HUDEP-2 (cell line): ENCODE results near the gene SNX6.
"Not testable (repeated sequence)": the region's sequence is repeated elsewhere in the genome, so short reads cannot be mapped to it uniquely, and the experiment has no call there.

ENCODE experiments used
- DNase-seq, 76 experiments: peaks; one replicate each; lab custom pipeline; 2025; ENCODE audit not compliant: unreplicated experiment in 76 of 76; lab: John Stamatoyannopoulos, UW

SNX6 gene

DNA sequence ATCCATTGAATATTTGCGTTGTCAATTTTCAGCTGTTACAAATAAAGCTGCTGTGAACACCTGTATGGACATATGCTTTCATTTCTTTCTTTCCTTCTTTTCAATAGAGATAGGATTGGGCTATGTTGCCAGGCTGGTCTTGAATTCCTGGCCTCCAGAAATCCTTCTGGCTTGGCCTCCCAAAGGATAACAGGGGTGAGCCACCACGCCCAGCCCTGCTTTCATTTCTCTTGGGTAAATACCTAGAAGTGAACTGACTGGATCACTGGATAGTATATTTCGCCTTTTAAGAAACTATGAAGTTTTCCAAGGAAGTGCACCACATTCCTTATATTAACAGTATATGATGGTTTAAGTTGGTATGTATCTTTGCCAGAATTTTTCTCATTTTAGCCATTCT, 58.2 kb downstream of the SNX6 start:
- no peak for DNase-seq

DNA sequence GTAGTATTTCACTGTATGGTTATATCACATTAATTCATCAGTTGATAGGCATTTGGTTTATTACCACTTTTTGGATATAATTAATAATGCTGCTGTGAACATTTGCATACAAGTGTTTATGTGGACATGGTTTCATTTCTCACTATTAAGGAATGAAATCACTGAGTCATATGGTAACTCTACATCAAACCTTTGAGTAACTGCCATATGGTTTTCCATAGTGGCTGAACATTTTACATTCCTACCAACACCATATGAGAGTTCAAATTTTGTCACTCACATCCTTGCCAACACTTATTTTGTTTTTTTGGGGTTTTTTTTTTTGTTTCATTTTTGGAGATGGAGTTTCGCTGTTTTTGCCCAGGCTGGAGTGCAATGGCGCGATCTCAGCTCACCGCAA, 60.2 kb downstream of the SNX6 start:
- DNase-seq, result no peak

DNA sequence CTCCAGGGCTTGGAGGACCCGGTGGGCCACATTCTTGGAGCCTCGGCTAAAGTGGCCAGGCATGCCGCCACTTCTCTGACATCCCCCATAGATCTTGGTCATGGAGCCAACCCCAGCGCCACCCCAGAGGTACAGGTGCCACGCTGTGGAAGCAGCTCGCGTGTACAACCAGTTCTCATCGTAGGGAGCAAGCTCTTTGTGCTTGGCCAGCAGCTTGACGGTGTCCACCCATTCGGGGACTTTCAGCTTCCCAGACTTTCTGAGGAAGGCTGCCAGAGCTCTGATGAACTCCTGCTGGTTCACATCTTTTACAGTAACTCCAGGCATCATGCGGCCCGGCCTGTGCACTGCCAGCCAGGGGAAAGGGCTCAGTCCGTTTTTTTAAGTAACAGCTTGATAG, 61.1 kb downstream of the SNX6 start:
- DNase-seq, result no peak

DNA sequence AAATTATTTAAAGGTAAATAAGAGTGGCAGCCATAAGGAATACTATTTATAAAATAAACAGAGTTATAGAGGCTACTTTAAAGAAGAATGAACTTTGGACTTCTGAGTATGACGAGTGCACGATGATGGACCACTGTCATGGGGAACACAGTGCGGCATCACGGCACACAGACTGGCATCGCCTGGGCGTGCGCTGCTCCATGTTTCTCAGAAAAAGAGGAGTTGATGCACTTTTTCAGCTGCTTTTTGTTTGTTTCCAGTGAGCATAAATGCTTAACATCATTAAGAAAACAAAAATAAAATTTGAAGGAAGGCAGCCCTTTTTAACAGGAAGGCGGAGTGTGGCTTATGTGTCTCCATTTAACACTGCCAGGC, 67.2 kb downstream of the SNX6 start:
- DNase-seq, result no peak

DNA sequence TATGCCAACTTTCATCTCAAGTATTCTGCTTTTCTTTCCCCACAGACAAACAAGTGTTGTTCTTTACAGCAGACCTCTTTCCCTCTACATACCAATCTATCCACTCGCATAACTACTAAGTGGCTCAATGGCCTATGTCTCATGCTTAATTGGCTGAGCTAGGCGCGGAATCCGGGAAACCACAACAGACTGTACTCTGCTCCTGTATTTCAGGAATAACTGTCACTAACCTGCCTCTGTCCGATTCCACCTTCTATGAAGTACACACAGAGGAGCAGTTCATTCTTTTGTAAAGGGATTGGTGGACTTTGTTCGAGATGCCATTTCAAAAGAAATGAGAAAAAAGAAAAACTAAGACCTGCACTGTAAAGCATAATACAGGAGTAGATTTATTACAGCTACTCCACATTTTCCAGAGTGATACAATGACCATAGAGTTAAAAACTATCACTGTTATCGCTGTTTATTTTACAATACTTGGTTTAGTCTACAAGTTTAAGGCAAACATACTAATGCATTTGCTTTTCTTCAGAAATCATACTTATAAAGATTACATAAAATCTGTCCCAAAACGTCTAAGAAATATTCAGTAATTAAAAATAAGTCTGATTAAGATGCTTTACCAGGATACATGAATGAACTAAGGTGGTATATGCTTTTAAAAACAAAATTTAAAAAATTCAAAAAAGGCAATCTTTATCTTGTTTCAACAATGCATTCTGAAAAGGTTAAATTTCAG, 67.7 kb downstream of the SNX6 start:
- DNase-seq, result not testable (repeated sequence)

GRCh38 chr14:34556498-34556829, 73.5 kb downstream of the SNX6 start:
- not testable (repeated sequence) for DNase-seq

- not testable (repeated sequence) for DNase-seq
Observed at GRCh38 chr14:34555583-34556497, 74.1 kb downstream of the SNX6 start.

DNA sequence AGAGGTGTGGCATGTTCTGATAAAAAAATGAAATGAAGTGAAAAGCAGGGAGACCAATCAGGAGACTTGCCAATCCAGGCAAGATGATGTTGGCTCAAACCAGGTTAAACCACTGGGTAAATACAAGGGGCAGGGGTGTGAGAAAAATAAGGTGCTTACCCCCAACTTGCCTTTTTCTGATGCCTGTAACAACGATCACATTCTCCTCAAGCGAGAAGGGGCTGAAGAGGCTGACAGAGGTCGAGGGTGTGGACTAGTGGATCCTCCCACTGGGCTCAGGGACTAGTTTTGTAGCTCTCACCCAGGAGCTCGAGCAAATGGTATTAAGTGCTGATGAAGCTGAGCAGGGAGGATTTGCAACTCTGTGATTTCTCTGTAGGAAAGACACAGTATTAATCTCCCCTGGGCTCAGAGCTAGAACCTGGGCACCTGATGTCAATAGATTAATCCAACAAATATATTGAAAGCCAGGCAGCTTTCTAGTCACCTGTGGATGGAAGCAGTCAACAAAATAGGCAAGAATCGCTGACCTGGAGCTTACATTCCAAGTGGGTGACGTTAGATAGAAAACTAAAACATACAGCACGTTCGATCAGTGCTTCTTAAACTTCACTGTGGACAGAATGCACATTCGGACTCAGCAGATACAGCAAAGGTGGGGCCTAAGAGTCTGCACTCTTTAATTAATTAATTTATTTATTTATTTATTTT, 75.3 kb downstream of the SNX6 start:
- no peak for DNase-seq

DNA sequence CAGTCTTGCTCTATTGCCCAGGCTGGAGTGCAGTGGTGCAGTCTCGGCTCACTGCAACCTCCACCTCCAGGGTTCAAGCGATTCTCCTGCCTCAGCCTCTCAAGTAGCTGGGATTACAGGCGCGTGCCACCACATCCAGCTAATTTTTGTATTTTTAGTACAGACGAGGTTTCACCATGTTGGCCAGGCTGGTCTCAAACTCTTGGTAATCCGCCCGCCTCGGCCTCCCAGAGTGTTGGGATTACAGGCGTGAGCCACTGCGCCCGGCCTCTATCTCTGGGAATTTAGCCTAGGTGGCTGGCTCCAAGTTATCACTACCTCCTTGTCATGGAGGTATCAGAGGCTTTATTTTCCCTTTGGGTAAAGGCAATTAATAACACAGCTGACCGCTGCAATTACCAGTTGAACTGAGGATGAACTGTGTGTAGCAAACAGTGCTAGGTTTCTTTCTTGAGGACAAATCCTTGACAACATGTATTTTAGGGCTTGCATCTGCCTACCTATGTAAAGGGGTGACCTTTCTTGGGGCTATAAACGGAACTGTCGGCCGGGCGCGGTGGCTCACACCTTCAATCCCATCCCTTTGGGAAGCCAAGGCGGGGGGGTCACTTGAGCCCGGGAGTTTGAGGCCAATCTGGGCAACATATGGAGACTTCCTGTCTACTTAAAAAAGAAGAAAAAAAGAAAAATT, 80.5 kb downstream of the SNX6 start:
- not testable (repeated sequence) for DNase-seq

DNA sequence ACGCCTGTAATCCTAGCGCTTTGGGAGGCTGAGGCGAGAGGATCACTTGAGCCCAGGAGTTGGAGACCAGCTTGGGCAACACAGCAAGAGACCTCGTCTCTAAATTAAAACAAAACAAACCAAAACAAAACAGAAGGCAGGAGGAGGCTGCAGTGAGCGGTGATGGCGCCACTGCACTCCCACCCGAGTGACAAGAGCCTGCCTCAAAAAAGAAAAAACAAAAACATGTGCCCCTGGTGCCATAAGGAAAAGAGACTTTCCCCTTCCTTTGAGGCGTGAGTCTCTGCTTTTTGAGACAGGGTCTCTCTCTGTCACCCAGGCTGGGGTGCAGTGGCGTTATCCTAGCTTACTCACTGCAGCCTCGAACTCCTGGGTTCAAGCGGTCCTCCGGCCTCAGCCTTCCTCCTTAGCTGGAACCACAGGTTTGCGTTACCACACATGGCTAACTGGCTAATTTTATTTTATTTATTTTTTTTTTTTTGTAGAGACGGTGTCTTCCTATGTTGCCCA, 81.4 kb downstream of the SNX6 start:
- DNase-seq, result no peak

DNA sequence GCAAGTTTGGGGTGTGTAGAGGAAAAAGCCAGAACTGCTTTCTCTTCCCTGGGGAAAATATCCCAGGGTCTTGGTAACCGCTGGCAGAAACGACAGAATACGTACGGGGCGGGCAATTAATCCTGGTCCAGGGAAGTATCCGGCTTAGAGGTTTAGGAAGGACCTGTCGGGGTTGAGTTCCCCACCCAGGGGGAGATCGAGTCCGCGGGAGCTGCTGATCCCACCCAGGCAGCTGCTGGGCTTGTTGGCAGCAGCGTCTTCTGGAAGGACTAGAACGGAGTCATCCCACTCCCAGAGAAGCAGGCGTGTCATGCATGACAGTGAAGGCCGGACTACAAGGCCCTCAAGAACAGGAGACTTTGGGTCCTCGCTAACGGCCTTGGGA, 82.8 kb downstream of the SNX6 start:
- DNase-seq, result not testable (repeated sequence)

- not testable (repeated sequence) for DNase-seq
Observed at GRCh38 chr14:34546272-34547135, 83.4 kb downstream of the SNX6 start.

GRCh38 chr14:34540181-34541059, 89.5 kb downstream of the SNX6 start:
- DNase-seq, result not testable (repeated sequence)

DNA sequence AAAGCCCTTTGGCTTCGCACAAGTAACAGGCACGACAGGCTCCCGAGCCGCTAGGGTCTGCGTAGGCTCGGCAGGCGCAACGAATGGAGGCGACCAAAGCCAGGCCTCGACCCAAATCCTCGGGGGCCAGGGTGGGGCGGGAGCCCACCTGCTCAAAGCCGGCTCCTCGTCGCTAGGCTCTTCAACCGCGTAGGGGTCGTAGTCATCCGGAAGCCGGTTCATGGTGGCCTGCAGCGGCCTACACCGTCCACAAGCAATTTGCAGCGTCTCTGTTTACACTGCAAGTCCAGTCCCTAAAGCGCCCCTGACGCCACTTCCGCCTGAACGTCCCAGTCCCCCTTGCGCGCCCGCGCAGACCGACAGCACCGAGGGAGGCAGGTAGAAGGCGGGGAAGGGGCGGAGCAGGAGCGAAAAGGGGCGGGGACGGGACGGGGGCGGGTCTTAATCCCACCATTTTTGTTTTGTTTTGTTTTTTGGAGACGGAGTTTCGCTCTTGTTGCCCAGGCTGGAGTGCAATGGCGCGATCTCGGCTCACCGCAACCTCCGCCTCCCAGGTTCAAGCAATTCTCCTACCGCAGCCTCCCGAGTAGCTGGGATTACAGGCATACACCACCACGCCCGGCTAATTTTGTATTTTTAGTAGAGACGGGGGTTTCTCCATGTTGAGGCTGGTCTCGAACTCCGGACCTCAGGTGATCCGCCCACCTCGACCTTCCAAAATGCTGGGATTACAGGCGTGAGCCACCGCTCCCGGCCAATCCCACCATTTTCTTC, 90.4 kb downstream of the SNX6 start, which contains the start of gene EAPP:
TSS of gene EAPP (minus strand) at position 295 of the 774 bp plus-strand sequence. CDS start at position 222, 73 bp downstream.
- no peak for DNase-seq

GRCh38 chr14:34538871-34539406, 91.0 kb downstream of the SNX6 start:
- no peak for DNase-seq

DNA sequence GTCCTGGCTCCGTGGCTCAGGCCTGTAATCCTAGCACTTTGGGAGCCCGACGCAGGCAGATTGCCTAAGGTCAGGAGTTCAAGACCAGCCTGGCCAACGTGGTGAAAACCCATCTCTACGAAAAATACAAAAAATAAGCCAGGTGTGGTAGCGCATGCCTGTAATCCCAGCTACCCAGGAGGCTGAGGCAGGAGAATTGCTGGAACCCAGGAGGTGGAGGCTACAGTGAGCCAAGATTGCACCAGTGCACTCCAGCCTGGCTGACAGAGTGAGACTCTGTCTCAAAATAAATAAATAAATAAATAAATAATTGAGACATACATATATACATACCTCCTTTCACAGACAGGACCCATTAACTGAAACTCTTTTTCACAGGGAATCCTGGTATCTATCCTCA, 91.9 kb downstream of the SNX6 start:
- DNase-seq, result not testable (repeated sequence)

DNA sequence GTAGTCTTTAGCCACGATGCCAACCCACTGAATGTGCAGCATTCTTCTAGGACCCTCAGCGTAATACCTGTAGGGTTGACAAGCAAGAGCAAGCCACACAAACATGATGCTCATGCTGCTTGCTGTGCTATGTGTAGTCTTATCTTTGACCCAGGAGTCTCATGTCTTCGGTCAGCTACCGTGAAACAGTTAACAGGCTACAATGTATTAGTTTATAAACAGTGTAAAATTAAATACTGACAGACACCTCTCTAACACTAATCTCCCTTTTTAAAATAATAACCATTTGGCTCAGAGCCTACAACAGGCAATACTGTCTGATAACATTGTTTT, 92.3 kb downstream of the SNX6 start:
- DNase-seq, result no peak
